NCI-H446 treated with DMSO at 0.1 percent for 48 hours (cell line): ENCODE measurements around the gene HSD17B7.
"Not testable (repeated sequence)": the region's sequence is repeated elsewhere in the genome, so short reads cannot be mapped to it uniquely, and the experiment has no call there.

ENCODE experiments used
- DNase-seq: peaks from one replicate; lab custom pipeline; 2025; lab: John Stamatoyannopoulos, UW

HSD17B7 gene

GRCh38 chr1:162790303-162790984 lies at the start of gene HSD17B7:
Gene HSD17B7 (plus strand): TSS chr1:162790702. CDS start chr1:162790801, 99 bp downstream.
- peak; percentile 87 for DNase-seq

GRCh38 chr1:162740755-162741154 lies 49.7 kb upstream of the HSD17B7 start:
- no peak for DNase-seq

- DNase-seq = no peak
These were observed 48.9 kb upstream of the HSD17B7 start for GRCh38 chr1:162741574-162741973.

GRCh38 chr1:162746264-162746942 lies 44.1 kb upstream of the HSD17B7 start:
- not testable (repeated sequence) for DNase-seq

GRCh38 chr1:162753001-162753658 lies 37.4 kb upstream of the HSD17B7 start:
- no peak for DNase-seq

- no peak for DNase-seq
These were observed 36.4 kb upstream of the HSD17B7 start for GRCh38 chr1:162753998-162754585.

GRCh38 chr1:162755306-162755705 lies 35.2 kb upstream of the HSD17B7 start:
- DNase-seq = peak; percentile 94

GRCh38 chr1:162756523-162756922 lies 34.0 kb upstream of the HSD17B7 start:
- DNase-seq = no peak

- DNase-seq = no peak
These were observed 33.0 kb upstream of the HSD17B7 start for GRCh38 chr1:162757476-162757875.

GRCh38 chr1:162765788-162766187 lies 24.7 kb upstream of the HSD17B7 start:
- DNase-seq = no peak

GRCh38 chr1:162772571-162773154 lies 17.8 kb upstream of the HSD17B7 start:
- DNase-seq = no peak

GRCh38 chr1:162774007-162774406 lies 16.5 kb upstream of the HSD17B7 start:
- no peak for DNase-seq

- no peak for DNase-seq
These were observed 11.5 kb upstream of the HSD17B7 start for GRCh38 chr1:162779043-162779442.

GRCh38 chr1:162782671-162783070 lies 7.8 kb upstream of the HSD17B7 start:
- DNase-seq = no peak

- not testable (repeated sequence) for DNase-seq
These were observed 5.6 kb upstream of the HSD17B7 start for GRCh38 chr1:162784926-162785325.

- not testable (repeated sequence) for DNase-seq
These were observed 1.7 kb upstream of the HSD17B7 start for GRCh38 chr1:162788783-162789182.

- peak; percentile 34 for DNase-seq
These were observed 469 bp downstream of the HSD17B7 start for GRCh38 chr1:162790985-162791357.

- not testable (repeated sequence) for DNase-seq
These were observed 3.8 kb downstream of the HSD17B7 start for GRCh38 chr1:162794284-162794683.

- not testable (repeated sequence) for DNase-seq
These were observed 6.2 kb downstream of the HSD17B7 start for GRCh38 chr1:162796617-162797279.

- DNase-seq = peak; percentile 50
These were observed 9.7 kb downstream of the HSD17B7 start for GRCh38 chr1:162799995-162800830.

GRCh38 chr1:162807503-162807902 lies 17.0 kb downstream of the HSD17B7 start:
- not testable (repeated sequence) for DNase-seq
